IMR-90 (cell line): ENCODE measurements around the gene CEMIP2. TPM values are rescaled to one million over a fixed set of nuclear protein-coding genes. Genes with fewer than 3 reads are reported as not detected.
"Not testable (repeated sequence)": the region's sequence is repeated elsewhere in the genome, so short reads cannot be mapped to it uniquely, and the experiment has no call there.

Experiments
- ATAC-seq: fragments of 200-7000 bp; cut with Tn5 transposase; 2 replicates; pipeline ENCODE4 v1.9.1; 2020; ENCODE audit warnings: low read depth, mild to moderate bottlenecking, moderate library complexity
- BruUV-seq: library from RNA; stranded (reverse); fragments of 400-500 nt; replicated peaks from 2 replicates; lab custom pipeline; 2021; lab: Mats Ljungman, UMichigan
- CTCF ChIA-PET: fragments of 300-600 bp; formaldehyde crosslinking; extraction: SDS; loops from one replicate; lab custom pipeline; 2021; ENCODE audit warnings: antibody characterized with exemption; lab: Yijun Ruan, JAX
- POLR2A ChIA-PET: fragments of 300-600 bp; sonication (Branson Sonifier 250); formaldehyde crosslinking; loops from one replicate; lab custom pipeline; 2022; ENCODE audit warnings: antibody characterized with exemption; ENCODE audit not compliant: unreplicated experiment; lab: Charles Lee
- DNase-seq: peaks from one replicate; pipeline ENCODE4 v3.0.0; 2013
- H2AFZ ChIP-seq: replicated peaks from 2 replicates; pipeline ENCODE3; 2013; ENCODE audit warnings: low read length, mild to moderate bottlenecking; ENCODE audit not compliant: poor library complexity
- H2AK5ac ChIP-seq: 2 replicates; pipeline ENCODE4 v1.6.1; 2013; ENCODE audit warnings: low read depth, low read length, inconsistent platforms
- H2AK9ac ChIP-seq: replicated peaks from 2 replicates; pipeline ENCODE3; 2013; ENCODE audit warnings: mild to moderate bottlenecking, low read depth, low read length, moderate library complexity; ENCODE audit not compliant: poor library complexity
- H2BK120ac ChIP-seq: 2 replicates; pipeline ENCODE4 v1.6.1; 2013; ENCODE audit warnings: low read depth, low read length, inconsistent platforms
- H2BK15ac ChIP-seq: 3 replicates; pipeline ENCODE4 v1.6.1; 2013; ENCODE audit warnings: low read depth, low read length, inconsistent platforms
- H2BK20ac ChIP-seq: 2 replicates; pipeline ENCODE4 v1.6.1; 2013; ENCODE audit warnings: low read depth, mild to moderate bottlenecking, inconsistent platforms, low read length, moderate library complexity
- H2BK5ac ChIP-seq: 2 replicates; pipeline ENCODE4 v1.6.1; 2013; ENCODE audit warnings: mild to moderate bottlenecking, low read depth, low read length, inconsistent platforms; ENCODE audit not compliant: poor library complexity, severe bottlenecking
- H3K14ac ChIP-seq: replicated peaks from 2 replicates; pipeline ENCODE4 v1.6.1; 2013; ENCODE audit warnings: low read depth, low read length, inconsistent platforms
- H3K18ac ChIP-seq: 2 replicates; pipeline ENCODE4 v1.6.1; 2013; ENCODE audit warnings: low read depth, low read length, control low read depth
- H3K23ac ChIP-seq: 2 replicates; pipeline ENCODE4 v1.6.1; 2013; ENCODE audit warnings: low read depth, low read length, inconsistent platforms
- H3K27ac ChIP-seq: 2 replicates; pipeline ENCODE4 v1.5.1; 2013; ENCODE audit warnings: mild to moderate bottlenecking, control low read depth, low read length; ENCODE audit not compliant: insufficient read depth
- H3K27me3 ChIP-seq: 2 replicates; pipeline ENCODE4 v1.6.1; 2013; ENCODE audit warnings: low read length; ENCODE audit not compliant: control insufficient read depth, insufficient read depth
- H3K36me3 ChIP-seq: 2 replicates; pipeline ENCODE4 v1.6.1; 2013; ENCODE audit warnings: low read length, mixed read lengths; ENCODE audit not compliant: control insufficient read depth, insufficient read depth
- H3K4ac ChIP-seq: 2 replicates; pipeline ENCODE4 v1.6.1; 2013; ENCODE audit warnings: low read depth, low read length, inconsistent platforms
- H3K4me1 ChIP-seq: 2 replicates; pipeline ENCODE4 v1.6.1; 2013; ENCODE audit warnings: low read length, mixed read lengths; ENCODE audit not compliant: control insufficient read depth, insufficient read depth
- H3K4me2 ChIP-seq: 2 replicates; pipeline ENCODE4 v1.6.1; 2013; ENCODE audit warnings: low read depth, mild to moderate bottlenecking, control low read depth, low read length, moderate library complexity
- H3K4me3 ChIP-seq: 2 replicates; pipeline ENCODE4 v1.5.1; 2013; ENCODE audit warnings: low read depth, mild to moderate bottlenecking, control low read depth, low read length, moderate library complexity; ENCODE audit not compliant: insufficient read depth
- H3K56ac ChIP-seq: 2 replicates; pipeline ENCODE4 v1.6.1; 2013; ENCODE audit warnings: low read length, inconsistent platforms; ENCODE audit not compliant: insufficient read depth; ENCODE audit errors: extremely low read depth
- H3K79me1 ChIP-seq, 2 experiments: 2 replicates each; pipeline ENCODE4 v1.6.1; 2013; ENCODE audit warnings: low read length in 2 of 2, inconsistent platforms in 1 of 2, low read depth in 1 of 2
- H3K9ac ChIP-seq: 2 replicates; pipeline ENCODE4 v1.6.1; 2013; ENCODE audit warnings: low read depth, low read length, control low read depth
- H3K9me1 ChIP-seq: 2 replicates; pipeline ENCODE4 v1.6.1; 2013; ENCODE audit warnings: low read length, inconsistent platforms; ENCODE audit not compliant: insufficient read depth
- H3K9me3 ChIP-seq: 2 replicates; pipeline ENCODE4 v1.6.1; 2013; ENCODE audit warnings: low read length; ENCODE audit not compliant: control insufficient read depth, insufficient read depth
- H4K20me1 ChIP-seq: 2 replicates; pipeline ENCODE4 v1.6.1; 2013; ENCODE audit warnings: low read length, inconsistent platforms; ENCODE audit not compliant: insufficient read depth
- H4K5ac ChIP-seq: 2 replicates; pipeline ENCODE4 v1.6.1; 2013; ENCODE audit warnings: mild to moderate bottlenecking, low read depth, low read length, control low read depth
- H4K8ac ChIP-seq, 2 experiments: 2 replicates each; pipeline ENCODE4 v1.6.1; 2013; ENCODE audit warnings: low read depth in 2 of 2, low read length in 2 of 2, control low read depth in 1 of 2, inconsistent platforms in 1 of 2
- H4K91ac ChIP-seq: 2 replicates; pipeline ENCODE4 v1.6.1; 2013; ENCODE audit warnings: low read depth, low read length, inconsistent platforms; ENCODE audit not compliant: insufficient read depth
- CEBPB ChIP-seq: IDR thresholded peaks from 2 replicates; pipeline ENCODE4 v1.6.1; 2012; ENCODE audit warnings: low read depth, low read length, improper control_type of control experiment
- MAFK ChIP-seq: IDR thresholded peaks from 2 replicates; pipeline ENCODE4 v1.6.1; 2012; ENCODE audit warnings: low read depth, low read length, improper control_type of control experiment
- MXI1 ChIP-seq: IDR thresholded peaks from 2 replicates; pipeline ENCODE4 v1.6.1; 2012; ENCODE audit warnings: low read depth, mild to moderate bottlenecking, low read length, moderate library complexity, borderline replicate concordance
- WGBS, 2 experiments: methylation state at CpG; one replicate each; pipeline versions ENCODE4 v1.1.5 to v1.1.7; 2013; ENCODE audit warnings: missing lambda C conversion rate in 2 of 2; ENCODE audit not compliant: insufficient read length in 1 of 2; ENCODE audit errors: extremely low coverage in 2 of 2; 5-methylcytosine and 5-hydroxymethylcytosine counted together
- dilution Hi-C: fragments of 300-500 bp; cut with HindIII; formaldehyde crosslinking; loops from one replicate; pipeline ENCODE4 v1.14.3; 2018; ENCODE audit warnings: low sequenced_read_pairs; ENCODE audit not compliant: unreplicated experiment
- in situ Hi-C: fragments of 300-500 bp; cut with MboI; formaldehyde crosslinking; loops from 3 replicates; pipeline ENCODE4 v1.14.3; 2019; ENCODE audit warnings: low sequenced_read_pairs, inconsistent platforms, mixed read lengths
- intact Hi-C: fragments of 100-400 bp; cut with micrococcal nuclease; formaldehyde crosslinking; loops from 2 replicates; pipeline ENCODE4 v1.10.0; 2022
- polyA plus RNA-seq, 3 experiments: library from polyadenylated mRNA; depleted of rRNA; stranded (reverse); fragments of >200 nt; gene quantifications; 2 replicates each; pipeline ENCODE4 v1.2.3, GENCODE V29; 2012; ENCODE audit warnings: low replicate concordance in 1 of 3
- total RNA-seq: library from RNA; depleted of rRNA; stranded (reverse); fragments of >200 nt; gene quantifications from 2 replicates; pipeline ENCODE4 v1.2.3, GENCODE V29; 2012

The CEMIP2 gene
- total and polyA plus RNA-seq, 2 of the 4 experiments (the other 2 are of a cell fraction), result 65.2 to 67.4 TPM

GRCh38 chr9:71692337-71692736, 76.0 kb downstream of the CEMIP2 start:
- Histone ChIP-seq H3K9me1 (peaks cover 13% of the 10 kb centered on the region), H3K27ac (no peak overlapping the region), H2AFZ (no peak overlapping the region), H3K56ac (no peak overlapping the region), H2AK9ac (no peak overlapping the region), H3K4me1 (peaks cover 2% of the 10 kb centered on the region; the same call in 1 of the 2 replicates), H2AK5ac (no peak overlapping the region), H4K5ac (no peak overlapping the region), H3K4ac (no peak overlapping the region), H3K36me3 (peaks cover 28% of the 10 kb centered on the region), H3K9ac (no peak overlapping the region), H3K9me3 (no peaks in the 10 kb centered on the region), H2BK120ac (no peak overlapping the region), H2BK5ac (no peak overlapping the region), H4K8ac (no peak overlapping the region), H3K23ac (no peak overlapping the region), H3K14ac (no peak overlapping the region), H3K4me2 (no peak overlapping the region), H4K91ac (no peak overlapping the region), H4K20me1 (no peaks in the 10 kb centered on the region), H3K79me1 (peaks cover 5 to 7% of the 10 kb centered on the region in 2 experiments; a peak in 3 of 4 replicates), H2BK15ac (no peak overlapping the region), H3K18ac (no peak overlapping the region), H3K27me3 (no peaks in the 10 kb centered on the region), H2BK20ac (no peak overlapping the region), H3K4me3 (no peak overlapping the region)
- WGBS, 2 experiments, result no CpG with 5 or more reads among the region's 1 CpG
- ChIA-PET POLR2A (no interaction called here), CTCF (interaction anchor here (0.6 kb wide), 1 partner anchor 26 kb away, joined by 3 read pairs; no protein-coding TSS in a partner anchor)
- dilution Hi-C loops, result no loop called here
- BruUV-seq, result no TSS peak
- in situ Hi-C loops, result no loop called here
- ATAC-seq (no peak), DNase-seq (peak; percentile 58)
- TF ChIP-seq CEBPB, result no peak
- TF ChIP-seq MXI1, result no peak
- peak; percentile 87 for TF ChIP-seq MAFK
- intact Hi-C loops, result no loop called here

GRCh38 chr9:71691576-71691975, 76.7 kb downstream of the CEMIP2 start:
- H3K23ac ChIP-seq, dilution Hi-C loops, CTCF ChIA-PET, H2BK5ac ChIP-seq, intact Hi-C loops, H2BK20ac ChIP-seq, H3K27me3 ChIP-seq, POLR2A ChIA-PET, H2BK15ac ChIP-seq, ATAC-seq, H3K27ac ChIP-seq, H2BK120ac ChIP-seq, H3K4ac ChIP-seq, H3K79me1 ChIP-seq, H2AK9ac ChIP-seq, H2AK5ac ChIP-seq, in situ Hi-C loops, H3K4me2 ChIP-seq, BruUV-seq, H4K8ac ChIP-seq, H4K5ac ChIP-seq, H4K20me1 ChIP-seq, H3K4me1 ChIP-seq, H3K9ac ChIP-seq, H3K56ac ChIP-seq, H3K4me3 ChIP-seq, DNase-seq, H3K9me3 ChIP-seq, H3K14ac ChIP-seq, H4K91ac ChIP-seq, H2AFZ ChIP-seq, H3K18ac ChIP-seq: not testable (repeated sequence)
- Histone ChIP-seq H3K36me3 (peaks cover 25% of the 10 kb centered on the region), H3K9me1 (peaks cover 13% of the 10 kb centered on the region)
